ENCODE data around the gene OXTR. TPM values are rescaled to one million over a fixed set of nuclear protein-coding genes. Genes with fewer than 3 reads are reported as not detected.

Gene OXTR
- total and polyA plus RNA-seq, 5 experiments from 2014 or later = 0.18 to 0.58 TPM; not detected in 3

- POLR2A ChIA-PET = no interaction called here
- Mint-ChIP-seq H3K36me3 (no peaks in the 10 kb centered on the region), H3K4me3 (no peak overlapping the region), H3K9me3 (no peaks in the 10 kb centered on the region), H3K27me3 (peaks cover 0 to 10% (median 6%) of the 10 kb centered on the region in 5 donors), H3K4me1 (peaks cover 0 to 2% (median 0%) of the 10 kb centered on the region in 4 donors), H3K27ac (no peak overlapping the region)
- DNase-seq = no peak
- ATAC-seq = no peak
Measured at GRCh38 chr3:8745619-8746370, 23.6 kb downstream of the OXTR start.

DNA sequence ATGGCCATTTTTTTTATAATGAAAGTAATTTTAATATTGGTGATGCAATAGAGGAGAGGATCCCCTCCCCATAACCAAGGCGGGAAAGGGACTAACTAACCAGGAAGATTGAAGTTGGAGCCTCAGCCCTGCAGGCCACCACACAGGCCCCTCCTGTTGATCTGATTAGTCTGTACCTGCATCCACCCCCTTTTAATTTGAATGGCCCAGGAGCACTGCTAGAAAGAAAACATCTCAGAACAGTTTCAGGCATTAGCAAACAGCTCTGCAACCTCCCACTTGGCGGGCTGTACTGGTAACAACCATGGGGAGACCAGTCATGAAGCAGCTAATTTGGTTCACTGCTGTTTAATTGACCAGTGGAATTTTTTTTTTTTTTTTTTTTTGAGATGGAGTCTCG, 25.5 kb downstream of the OXTR start:
- H3K27ac Mint-ChIP-seq = no peak overlapping the region
- no peak for ATAC-seq
- POLR2A ChIA-PET = interaction anchor here (0.6 kb wide), 1 partner anchor 42 kb away, joined by 3 read pairs; no protein-coding TSS in a partner anchor
- H3K4me1 Mint-ChIP-seq = peaks cover 0 to 2% (median 0%) of the 10 kb centered on the region in 4 donors
- H3K9me3 Mint-ChIP-seq = no peaks in the 10 kb centered on the region
- no peaks in the 10 kb centered on the region for H3K36me3 Mint-ChIP-seq
- no peak for DNase-seq
- H3K4me3 Mint-ChIP-seq = no peak overlapping the region
- peaks cover 0 to 14% (median 6%) of the 10 kb centered on the region in 5 donors for H3K27me3 Mint-ChIP-seq

DNA sequence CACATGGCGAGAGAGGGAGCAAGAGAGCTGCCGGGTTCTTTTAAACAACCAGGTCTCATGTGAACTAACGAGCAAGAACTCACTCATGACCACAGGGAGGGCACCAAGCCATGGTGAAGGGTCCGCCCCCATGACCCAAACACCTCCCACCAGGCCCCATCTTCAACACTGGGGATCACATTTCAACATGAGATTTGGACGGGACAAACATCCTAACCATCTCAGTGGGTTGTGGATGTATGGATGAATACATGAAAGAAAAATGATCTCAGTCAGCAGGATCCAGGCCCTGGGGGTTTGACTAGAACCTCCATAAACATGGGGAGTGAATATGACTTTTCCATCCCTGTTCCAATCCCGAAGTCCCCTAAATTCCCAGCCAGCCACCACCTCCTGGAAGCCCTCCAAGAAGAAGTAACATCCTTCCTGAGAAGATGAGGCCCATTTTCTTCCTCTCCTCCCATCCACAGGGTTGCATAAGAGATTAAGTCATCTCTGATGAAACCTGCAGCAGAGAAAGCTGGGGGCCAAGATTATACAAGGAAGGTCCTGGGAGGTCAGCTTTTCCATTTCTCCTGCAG, 26.3 kb downstream of the OXTR start:
- H3K9me3 Mint-ChIP-seq = no peaks in the 10 kb centered on the region
- peaks cover 2 to 17% (median 6%) of the 10 kb centered on the region in 5 donors for H3K27me3 Mint-ChIP-seq

DNA sequence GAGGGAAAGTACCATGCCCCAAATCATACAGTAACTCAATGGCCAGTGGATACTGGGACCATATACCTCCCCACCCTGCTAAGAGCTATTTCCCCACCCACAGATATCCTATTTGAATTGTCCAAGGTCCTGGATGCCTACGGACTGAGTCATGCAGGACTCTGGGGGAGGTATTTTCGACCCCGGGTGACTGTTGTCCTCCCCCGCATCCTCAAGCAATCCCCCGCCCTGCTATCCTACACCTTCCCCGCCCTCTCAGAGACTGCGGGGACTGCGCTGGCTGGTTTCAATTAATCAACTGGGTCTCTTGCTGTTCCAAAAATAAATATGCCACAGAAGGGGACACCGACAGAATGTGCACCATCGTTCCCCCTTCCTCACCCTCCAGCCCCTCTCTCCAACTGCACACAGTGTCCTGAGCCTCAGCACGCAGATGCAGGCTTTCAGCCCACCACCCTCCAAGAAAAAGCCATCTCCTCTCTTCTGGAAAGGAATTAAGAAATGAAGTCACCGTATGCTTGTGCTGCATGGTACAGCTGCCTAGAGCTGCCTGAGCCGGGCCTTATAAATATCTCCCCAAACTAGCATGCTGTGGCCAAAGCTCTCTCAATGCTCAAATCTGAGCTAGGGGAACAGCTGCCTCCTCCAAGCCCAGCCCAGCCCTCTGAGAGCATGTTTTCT, 27.7 kb downstream of the OXTR start:
- no peak overlapping the region for H3K27ac Mint-ChIP-seq
- peaks cover 2 to 28% (median 7%) of the 10 kb centered on the region in 5 donors for H3K27me3 Mint-ChIP-seq
- H3K9me3 Mint-ChIP-seq = no peaks in the 10 kb centered on the region
- DNase-seq (no peak), ATAC-seq (no peak)
- no peak overlapping the region for H3K4me3 Mint-ChIP-seq
- peaks cover 0 to 2% (median 0%) of the 10 kb centered on the region in 4 donors for H3K4me1 Mint-ChIP-seq
- H3K36me3 Mint-ChIP-seq = no peaks in the 10 kb centered on the region
- POLR2A ChIA-PET = no interaction called here

More for the DNA sequence above, 26.3 kb downstream of the OXTR start:
- Mint-ChIP-seq H3K4me3 (no peak overlapping the region), H3K36me3 (no peaks in the 10 kb centered on the region), H3K27ac (no peak overlapping the region), H3K4me1 (peaks cover 0 to 2% (median 0%) of the 10 kb centered on the region in 4 donors)
- POLR2A ChIA-PET = no interaction called here
- ATAC-seq (no peak), DNase-seq (no peak)

GRCh38 chr3:8739757-8740504, 29.5 kb downstream of the OXTR start:
- Mint-ChIP-seq H3K9me3 (no peaks in the 10 kb centered on the region), H3K4me3 (no peak overlapping the region), H3K4me1 (peaks cover 0 to 2% (median 0%) of the 10 kb centered on the region in 4 donors), H3K27ac (no peak overlapping the region), H3K36me3 (no peaks in the 10 kb centered on the region), H3K27me3 (peaks cover 2 to 40% (median 9%) of the 10 kb centered on the region in 5 donors)
- ATAC-seq (no peak), DNase-seq (no peak)
- POLR2A ChIA-PET = no interaction called here

DNA sequence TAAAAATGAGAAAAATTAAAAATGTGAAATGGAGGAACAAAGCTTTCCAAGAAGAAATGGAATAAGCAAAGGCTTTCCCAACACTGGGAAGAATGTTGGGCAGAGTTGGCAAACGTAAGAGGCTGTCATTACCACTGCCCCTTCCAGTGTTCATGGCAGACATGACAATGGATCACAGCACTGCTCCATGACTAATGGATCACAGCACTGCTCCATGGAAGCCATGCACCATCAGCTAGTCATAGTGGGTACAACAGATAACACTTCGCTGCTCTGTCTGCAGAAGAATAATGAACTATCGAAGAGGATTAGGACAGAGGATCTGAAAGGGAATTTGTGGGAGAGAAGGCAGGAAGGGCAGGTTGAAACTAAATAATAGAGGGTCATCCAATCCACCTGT, 30.8 kb downstream of the OXTR start:
- no peak for DNase-seq
- no peak overlapping the region for H3K27ac Mint-ChIP-seq
- POLR2A ChIA-PET = no interaction called here
- H3K4me3 Mint-ChIP-seq = no peak overlapping the region
- no peak for ATAC-seq
- H3K36me3 Mint-ChIP-seq = no peaks in the 10 kb centered on the region
- H3K4me1 Mint-ChIP-seq = peaks cover 0 to 2% (median 0%) of the 10 kb centered on the region in 4 donors
- H3K9me3 Mint-ChIP-seq = no peaks in the 10 kb centered on the region
- peaks cover 2 to 40% (median 11%) of the 10 kb centered on the region in 5 donors for H3K27me3 Mint-ChIP-seq

DNA sequence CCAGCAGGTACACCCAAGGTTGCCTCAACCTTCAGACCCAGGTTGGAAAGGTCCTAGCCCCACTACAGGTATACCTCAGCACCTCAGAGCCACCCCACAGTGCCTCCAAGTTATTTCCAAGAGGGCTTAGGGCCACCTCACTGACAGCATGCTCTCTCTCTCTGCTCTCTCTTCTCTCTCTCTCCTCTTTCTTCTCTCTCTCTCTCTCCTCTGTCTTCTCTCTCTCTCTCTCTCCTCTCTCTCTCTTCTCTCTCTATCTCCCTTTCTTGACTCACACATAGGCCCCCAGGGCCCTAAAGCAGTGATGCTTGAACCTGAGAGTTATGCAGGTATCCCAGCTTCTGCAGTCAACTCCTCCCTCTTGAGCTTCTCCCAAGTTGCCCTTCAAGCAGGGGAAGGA, 31.6 kb downstream of the OXTR start:
- DNase-seq (no peak), ATAC-seq (no peak)
- Mint-ChIP-seq H3K36me3 (no peaks in the 10 kb centered on the region), H3K4me1 (peaks cover 0 to 2% (median 0%) of the 10 kb centered on the region in 4 donors), H3K27me3 (peaks cover 2 to 40% (median 11%) of the 10 kb centered on the region in 5 donors), H3K27ac (no peak overlapping the region), H3K4me3 (no peak overlapping the region), H3K9me3 (no peaks in the 10 kb centered on the region)
- POLR2A ChIA-PET = no interaction called here

DNA sequence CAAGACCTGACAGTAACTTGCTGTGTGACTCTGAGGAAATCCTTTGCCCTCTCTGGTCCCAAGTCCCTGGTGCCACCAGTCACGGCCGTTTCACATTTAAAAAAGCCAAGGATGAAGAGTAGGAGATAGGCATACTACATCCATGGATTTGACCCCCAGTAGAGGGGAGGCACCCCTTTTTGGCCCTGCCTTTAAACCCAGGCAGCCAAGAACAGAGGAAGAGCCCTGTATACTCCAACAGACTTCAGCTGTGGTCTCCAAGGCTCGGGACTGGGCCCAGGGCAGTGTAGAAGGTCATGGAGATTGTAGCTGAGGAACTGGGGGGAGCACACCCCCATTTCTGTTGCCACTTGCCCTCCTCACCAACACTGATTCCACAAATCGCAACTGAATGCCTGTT, 32.1 kb downstream of the OXTR start:
- Mint-ChIP-seq H3K4me1 (peaks cover 0 to 2% (median 0%) of the 10 kb centered on the region in 4 donors), H3K9me3 (no peaks in the 10 kb centered on the region), H3K27me3 (peaks cover 2 to 40% (median 11%) of the 10 kb centered on the region in 5 donors), H3K4me3 (no peak overlapping the region), H3K27ac (no peak overlapping the region), H3K36me3 (no peaks in the 10 kb centered on the region)
- no peak for ATAC-seq
- POLR2A ChIA-PET = no interaction called here
- no peak for DNase-seq

GRCh38 chr3:8736436-8736835, 33.0 kb downstream of the OXTR start:
- DNase-seq = no peak
- POLR2A ChIA-PET = no interaction called here
- H3K36me3 Mint-ChIP-seq = no peaks in the 10 kb centered on the region
- H3K4me1 Mint-ChIP-seq = peaks cover 0 to 2% (median 0%) of the 10 kb centered on the region in 4 donors
- H3K4me3 Mint-ChIP-seq = no peak overlapping the region
- no peaks in the 10 kb centered on the region for H3K9me3 Mint-ChIP-seq
- no peak overlapping the region for H3K27ac Mint-ChIP-seq
- H3K27me3 Mint-ChIP-seq = peaks cover 2 to 31% (median 10%) of the 10 kb centered on the region in 5 donors
- no peak for ATAC-seq

DNA sequence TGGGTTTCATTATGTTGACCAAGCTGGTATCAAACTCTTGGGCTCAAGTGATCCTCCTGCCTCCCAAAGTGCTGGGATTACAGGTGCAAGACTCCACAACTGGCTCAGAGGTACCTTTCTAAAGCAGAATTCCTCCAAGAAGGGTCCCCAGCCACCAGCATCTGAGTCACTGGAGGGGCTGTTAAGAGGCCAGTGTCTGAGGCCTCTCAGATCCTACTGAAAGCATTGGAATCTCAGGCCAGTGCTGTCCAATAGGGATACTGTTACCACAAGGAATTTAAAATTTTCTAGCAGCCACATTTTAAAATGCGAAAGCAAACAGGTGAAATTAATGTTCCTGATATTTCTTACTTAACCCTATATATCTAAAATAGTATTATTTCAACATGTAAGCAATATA, 34.5 kb downstream of the OXTR start:
- no peak for DNase-seq
- no peaks in the 10 kb centered on the region for H3K4me1 Mint-ChIP-seq
- no peak overlapping the region for H3K27ac Mint-ChIP-seq
- H3K27me3 Mint-ChIP-seq = peaks cover 2 to 39% (median 4%) of the 10 kb centered on the region in 5 donors
- no peak for ATAC-seq
- H3K4me3 Mint-ChIP-seq = no peak overlapping the region
- H3K9me3 Mint-ChIP-seq = no peaks in the 10 kb centered on the region
- POLR2A ChIA-PET = no interaction called here
- no peaks in the 10 kb centered on the region for H3K36me3 Mint-ChIP-seq

DNA sequence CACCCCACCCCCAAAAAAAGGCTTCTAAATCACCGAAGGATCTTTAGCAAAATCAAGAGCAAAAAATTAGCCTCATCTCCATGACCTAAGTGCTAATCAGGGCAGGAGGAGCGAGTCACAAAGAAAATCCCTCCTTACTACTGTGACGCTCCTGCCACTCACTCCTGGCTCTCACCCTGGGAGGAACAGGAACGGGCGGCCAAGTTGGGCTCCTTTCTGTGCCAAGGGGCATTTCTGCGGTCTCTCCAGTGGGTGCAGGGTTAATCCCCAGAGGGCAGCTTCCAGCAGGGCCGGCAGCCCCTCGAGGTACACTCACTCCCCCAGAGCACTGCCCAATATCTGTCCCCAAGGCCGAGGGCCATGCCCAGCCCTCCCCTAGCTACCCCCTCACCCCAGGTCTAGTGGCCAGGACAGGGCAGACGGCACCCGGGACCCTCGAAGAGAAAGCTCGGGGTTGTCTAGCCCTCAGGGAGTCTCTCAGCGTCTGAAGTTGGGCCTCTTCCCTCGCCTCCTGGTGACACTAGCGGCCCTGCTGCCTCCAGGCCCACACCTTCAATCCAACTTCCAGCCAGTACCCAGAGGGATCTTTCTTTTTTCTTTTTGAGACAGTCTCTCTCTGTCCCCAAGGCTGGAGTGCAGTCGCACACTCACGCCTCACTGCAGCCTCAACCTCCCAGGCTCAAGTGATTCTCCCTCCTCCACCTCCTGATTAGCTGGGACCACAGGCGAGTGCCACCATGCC, 35.1 kb downstream of the OXTR start:
- DNase-seq (no peak), ATAC-seq (no peak)
- Mint-ChIP-seq H3K36me3 (no peaks in the 10 kb centered on the region), H3K27ac (no peak overlapping the region), H3K9me3 (no peaks in the 10 kb centered on the region), H3K27me3 (peaks cover 2 to 39% (median 7%) of the 10 kb centered on the region in 5 donors), H3K4me1 (no peaks in the 10 kb centered on the region), H3K4me3 (no peak overlapping the region)
- POLR2A ChIA-PET = no interaction called here

Measured in naive thymus-derived CD8-positive, alpha-beta T cell (primary cell).